NCI-H460 (cell line): ENCODE measurements around the gene SUPV3L1. TPM values are rescaled to one million over a fixed set of nuclear protein-coding genes. Genes with fewer than 3 reads are reported as not detected.

Experiments used
- DNase-seq: peaks from one replicate; pipeline ENCODE4 v3.0.0-alpha.2; 2016; ENCODE audit warnings: low read depth; ENCODE audit errors: extremely low read depth
- total RNA-seq: library from RNA; depleted of rRNA; stranded (reverse); fragments of >200 nt; shearing (Covaris generic); gene quantifications from 2 replicates; pipeline ENCODE4 v1.2.3, GENCODE V29; 2014; rRNA removed

The SUPV3L1 gene
- total RNA-seq, 1 experiment from 2014 or later = 79.0 TPM

GRCh38 chr10:69253171-69253570, 73.1 kb downstream of the SUPV3L1 start:
- no peak for DNase-seq

DNA sequence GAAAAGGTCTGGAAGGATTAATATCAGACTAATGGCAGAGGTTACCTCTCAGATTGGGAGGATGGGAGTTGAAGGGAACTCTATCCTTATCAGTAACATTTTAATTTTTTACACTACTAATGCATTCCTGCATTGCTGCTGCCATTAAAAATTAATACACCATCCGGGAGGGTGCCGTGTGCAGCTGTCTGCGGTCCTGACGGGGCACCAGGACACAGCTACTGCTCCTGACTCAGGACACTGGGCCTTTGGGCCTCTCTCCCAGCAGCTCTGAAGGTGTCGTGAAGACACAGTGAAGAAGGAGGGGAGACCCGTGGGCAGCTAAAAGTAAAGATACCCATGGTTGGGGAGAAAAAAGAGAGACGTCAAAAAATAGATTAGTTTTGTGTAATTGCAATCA, 74.8 kb downstream of the SUPV3L1 start:
- DNase-seq = no peak

Other genes starting within 250 kb of the SUPV3L1 start
- 266 and 294 TPM in 2 replicates for gene DDX21, start 224.1 kb upstream of the SUPV3L1 start, total RNA-seq
- 36.6 and 39.8 TPM in 2 replicates for gene KIFBP, start 191.4 kb upstream of the SUPV3L1 start, total RNA-seq
- 2,302 and 2,452 TPM in 2 replicates for gene SRGN, start 92.1 kb upstream of the SUPV3L1 start, total RNA-seq
- gene VPS26A, start 56.1 kb upstream of the SUPV3L1 start, total RNA-seq = 54.2 and 69.1 TPM in 2 replicates
- 5.6 and 7.6 TPM in 2 replicates for gene HKDC1, start 40.1 kb downstream of the SUPV3L1 start, total RNA-seq
- 34.2 and 41.4 TPM in 2 replicates for gene HK1, start 98.3 kb downstream of the SUPV3L1 start, total RNA-seq
- gene TACR2, start 236.7 kb downstream of the SUPV3L1 start, total RNA-seq = not detected in 2 replicates